HCT116 (cell line): ENCODE data around the gene NEUROD4.

Experiments
- CEBPB ChIP-seq: IDR thresholded peaks from 2 replicates; pipeline ENCODE4 v1.6.1; 2012; ENCODE audit warnings: low read depth
- ELF1 ChIP-seq: IDR thresholded peaks from 2 replicates; pipeline ENCODE4 v1.6.1; 2012; ENCODE audit warnings: low read depth, borderline replicate concordance
- EZH2phosphoT487 ChIP-seq: fragments of 200-600 bp; IDR thresholded peaks from 2 replicates; pipeline ENCODE4 v1.6.1; 2018; ENCODE audit warnings: antibody characterized with exemption, borderline replicate concordance
- FOSL1 ChIP-seq: IDR thresholded peaks from 2 replicates; pipeline ENCODE4 v1.6.1; 2012; ENCODE audit warnings: low read depth
- MAX ChIP-seq: IDR thresholded peaks from 2 replicates; pipeline ENCODE4 v1.6.1; 2012
- POLR2A ChIP-seq: IDR thresholded peaks from 2 replicates; pipeline ENCODE4 v1.7.0; 2011; ENCODE audit warnings: borderline replicate concordance; ENCODE audit not compliant: insufficient read depth, insufficient read length; ENCODE audit errors: extremely low read depth
- POLR2AphosphoS5 ChIP-seq: IDR thresholded peaks from 2 replicates; pipeline ENCODE4 v1.6.1; 2011; ENCODE audit warnings: mild to moderate bottlenecking, low read depth, low read length, moderate library complexity
- RAD21 ChIP-seq: IDR thresholded peaks from 2 replicates; pipeline ENCODE4 v1.6.1; 2012; ENCODE audit warnings: low read depth, mild to moderate bottlenecking
- TCF7L2 ChIP-seq: IDR thresholded peaks from 2 replicates; pipeline ENCODE4 v1.7.0; 2011; ENCODE audit warnings: borderline replicate concordance, inconsistent platforms; ENCODE audit not compliant: insufficient read depth, insufficient read length; ENCODE audit errors: extremely low read depth
- YY1 ChIP-seq: IDR thresholded peaks from 2 replicates; pipeline ENCODE4 v1.6.1; 2011; ENCODE audit warnings: low read length, low read depth, moderate library complexity, mild to moderate bottlenecking; ENCODE audit not compliant: insufficient replicate concordance; ENCODE audit errors: extremely low read depth
- TF ChIP-seq, protein P1 (sequence below), 3 experiments: fragments of 200-600 bp in 1 of 3; sonication (generic) in 1 of 3; IDR thresholded peaks in 2 of 3; conservative IDR thresholded peaks in 1 of 3; 2 replicates each; pipeline ENCODE4 v1.5.1; 2012 to 2017; ENCODE audit warnings: low read depth in 2 of 3, low read length in 2 of 3, antibody characterized with exemption in 1 of 3, borderline replicate concordance in 1 of 3, control low read depth in 1 of 3, mild to moderate bottlenecking in 1 of 3, mixed read lengths in 1 of 3, mixed run types in 1 of 3, moderate library complexity in 1 of 3; ENCODE audit not compliant: insufficient read depth in 1 of 3
- TF ChIP-seq, protein P2 (sequence below): IDR thresholded peaks from 2 replicates; pipeline ENCODE4 v1.6.1; 2012; ENCODE audit warnings: low read depth

- no peak for TF ChIP-seq CEBPB
- no peak for TF ChIP-seq POLR2A
- TF ChIP-seq, protein P1, sequence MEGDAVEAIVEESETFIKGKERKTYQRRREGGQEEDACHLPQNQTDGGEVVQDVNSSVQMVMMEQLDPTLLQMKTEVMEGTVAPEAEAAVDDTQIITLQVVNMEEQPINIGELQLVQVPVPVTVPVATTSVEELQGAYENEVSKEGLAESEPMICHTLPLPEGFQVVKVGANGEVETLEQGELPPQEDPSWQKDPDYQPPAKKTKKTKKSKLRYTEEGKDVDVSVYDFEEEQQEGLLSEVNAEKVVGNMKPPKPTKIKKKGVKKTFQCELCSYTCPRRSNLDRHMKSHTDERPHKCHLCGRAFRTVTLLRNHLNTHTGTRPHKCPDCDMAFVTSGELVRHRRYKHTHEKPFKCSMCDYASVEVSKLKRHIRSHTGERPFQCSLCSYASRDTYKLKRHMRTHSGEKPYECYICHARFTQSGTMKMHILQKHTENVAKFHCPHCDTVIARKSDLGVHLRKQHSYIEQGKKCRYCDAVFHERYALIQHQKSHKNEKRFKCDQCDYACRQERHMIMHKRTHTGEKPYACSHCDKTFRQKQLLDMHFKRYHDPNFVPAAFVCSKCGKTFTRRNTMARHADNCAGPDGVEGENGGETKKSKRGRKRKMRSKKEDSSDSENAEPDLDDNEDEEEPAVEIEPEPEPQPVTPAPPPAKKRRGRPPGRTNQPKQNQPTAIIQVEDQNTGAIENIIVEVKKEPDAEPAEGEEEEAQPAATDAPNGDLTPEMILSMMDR (IDR thresholded peaks at IDR 0.05 in 2 of 3, conservative IDR thresholded peaks at IDR 0.05 in 1 of 3; ENCODE audit: borderline replicate concordance in 1 of 3, insufficient read depth in 1 of 3, low read depth in 2 of 3, low read length in 2 of 3), result no peak
- no peak for TF ChIP-seq ELF1
- TF ChIP-seq FOSL1, result no peak
- TF ChIP-seq RAD21, result no peak
- TF ChIP-seq POLR2AphosphoS5, result no peak
- TF ChIP-seq MAX, result no peak
- TF ChIP-seq, protein P2, sequence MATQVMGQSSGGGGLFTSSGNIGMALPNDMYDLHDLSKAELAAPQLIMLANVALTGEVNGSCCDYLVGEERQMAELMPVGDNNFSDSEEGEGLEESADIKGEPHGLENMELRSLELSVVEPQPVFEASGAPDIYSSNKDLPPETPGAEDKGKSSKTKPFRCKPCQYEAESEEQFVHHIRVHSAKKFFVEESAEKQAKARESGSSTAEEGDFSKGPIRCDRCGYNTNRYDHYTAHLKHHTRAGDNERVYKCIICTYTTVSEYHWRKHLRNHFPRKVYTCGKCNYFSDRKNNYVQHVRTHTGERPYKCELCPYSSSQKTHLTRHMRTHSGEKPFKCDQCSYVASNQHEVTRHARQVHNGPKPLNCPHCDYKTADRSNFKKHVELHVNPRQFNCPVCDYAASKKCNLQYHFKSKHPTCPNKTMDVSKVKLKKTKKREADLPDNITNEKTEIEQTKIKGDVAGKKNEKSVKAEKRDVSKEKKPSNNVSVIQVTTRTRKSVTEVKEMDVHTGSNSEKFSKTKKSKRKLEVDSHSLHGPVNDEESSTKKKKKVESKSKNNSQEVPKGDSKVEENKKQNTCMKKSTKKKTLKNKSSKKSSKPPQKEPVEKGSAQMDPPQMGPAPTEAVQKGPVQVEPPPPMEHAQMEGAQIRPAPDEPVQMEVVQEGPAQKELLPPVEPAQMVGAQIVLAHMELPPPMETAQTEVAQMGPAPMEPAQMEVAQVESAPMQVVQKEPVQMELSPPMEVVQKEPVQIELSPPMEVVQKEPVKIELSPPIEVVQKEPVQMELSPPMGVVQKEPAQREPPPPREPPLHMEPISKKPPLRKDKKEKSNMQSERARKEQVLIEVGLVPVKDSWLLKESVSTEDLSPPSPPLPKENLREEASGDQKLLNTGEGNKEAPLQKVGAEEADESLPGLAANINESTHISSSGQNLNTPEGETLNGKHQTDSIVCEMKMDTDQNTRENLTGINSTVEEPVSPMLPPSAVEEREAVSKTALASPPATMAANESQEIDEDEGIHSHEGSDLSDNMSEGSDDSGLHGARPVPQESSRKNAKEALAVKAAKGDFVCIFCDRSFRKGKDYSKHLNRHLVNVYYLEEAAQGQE, result no peak
- no peak for TF ChIP-seq EZH2phosphoT487
- no peak for TF ChIP-seq YY1
- TF ChIP-seq TCF7L2, result no peak
Measured at GRCh38 chr12:55074806-55075205, 55.0 kb downstream of the NEUROD4 start.
